ENCODE results near the gene AKR1B1. TPM values are rescaled to one million over a fixed set of nuclear protein-coding genes. Genes with fewer than 3 reads are reported as not detected.

The AKR1B1 gene
- total and polyA plus RNA-seq, 2 of the 13 experiments (the other 11 are each of a cell fraction or from before 2014, with no cell fraction given): 89.9 to 133 TPM

GRCh38 chr7:134483296-134483695 is 24.4 kb upstream of the AKR1B1 start:
- TF ChIP-seq GTF2F1 (IDR thresholded peaks at IDR 0.05; ENCODE audit: low read length) (no peak), SPEN (CRISPR knock-in tag; IDR thresholded peaks at IDR 0.05; ENCODE audit: low read depth) (no peak), MIER2 (CRISPR knock-in tag; IDR thresholded peaks at IDR 0.05) (no peak), GFI1 (CRISPR knock-in tag; IDR thresholded peaks at IDR 0.05; ENCODE audit: borderline replicate concordance) (peak; percentile 49), RXRB (CRISPR knock-in tag; IDR thresholded peaks at IDR 0.05; ENCODE audit: borderline replicate concordance) (no peak), SOX13 (IDR thresholded peaks at IDR 0.05) (no peak), SOX13 (CRISPR knock-in tag; conservative IDR thresholded peaks at IDR 0.05 in 1 of 2, IDR thresholded peaks at IDR 0.05 in 1 of 2) (peak in 1 of 2 experiments; percentile 65; a peak in 2 of 4 replicates), MXI1 (IDR thresholded peaks at IDR 0.05; ENCODE audit: borderline replicate concordance, low read depth, low read length) (no peak), FOXA1 (IDR thresholded peaks at IDR 0.05) (no peak), FOXA1 (CRISPR knock-in tag; IDR thresholded peaks at IDR 0.05) (peak; percentile 51; the same call in 1 of the 2 replicates), MAFK (conservative IDR thresholded peaks at IDR 0.05 in 1 of 2, IDR thresholded peaks at IDR 0.05 in 1 of 2; ENCODE audit: low read length in 2 of 2) (peak; percentile 71 to 75), ZNF138 (CRISPR knock-in tag; IDR thresholded peaks at IDR 0.05; ENCODE audit: low read depth) (no peak), ZNF629 (CRISPR knock-in tag; conservative IDR thresholded peaks at IDR 0.05) (no peak), ZNF280D (CRISPR knock-in tag; IDR thresholded peaks at IDR 0.05) (no peak), SOX5 (CRISPR knock-in tag; IDR thresholded peaks at IDR 0.05; ENCODE audit: borderline replicate concordance) (0 out of 2 replicates have a peak, but pooled peaks have one; percentile 36), MAFF (IDR thresholded peaks at IDR 0.05; ENCODE audit: low read depth, low read length) (peak; percentile 79), RFXANK (CRISPR knock-in tag; IDR thresholded peaks at IDR 0.05) (no peak), EP300 (IDR thresholded peaks at IDR 0.05; ENCODE audit: low read depth in 2 of 2, low read length in 2 of 2) (no peak), EP300 (CRISPR knock-in tag; IDR thresholded peaks at IDR 0.05; ENCODE audit: borderline replicate concordance) (no peak), TCF7L2 (IDR thresholded peaks at IDR 0.05; ENCODE audit: low read depth, low read length) (no peak), FOXA3 (CRISPR knock-in tag; IDR thresholded peaks at IDR 0.05) (peak; percentile 26; the same call in 1 of the 2 replicates), ZNF737 (CRISPR knock-in tag; IDR thresholded peaks at IDR 0.05; ENCODE audit: borderline replicate concordance) (no peak), ATF4 (CRISPR knock-in tag; IDR thresholded peaks at IDR 0.05) (peak in 1 of 2 experiments; percentile 37; a peak in 1 of 4 replicates)
- ChIA-PET CTCF (ENCODE audit: low intra/inter-chr PET ratio, low total read pairs) (no interaction called here), POLR2A (no interaction called here)
- intact Hi-C loops (cut with micrococcal nuclease; ENCODE audit: unreplicated experiment) (no loop called here), in situ Hi-C loops (cut with HindIII; ENCODE audit: extremely low pct_ligation_motif_present, low pct_unique_long_range_greater_than_20kb) (no loop called here)
- Histone ChIP-seq H2AFZ (ENCODE audit: low read length) (no peak overlapping the region), H3K27ac (ENCODE audit: extremely low read length, insufficient read depth, low read length) (no peak overlapping the region), H4K20me1 (ENCODE audit: insufficient read depth, low read length) (no peaks in the 10 kb centered on the region), H3K4me1 (ENCODE audit: insufficient read depth, low read length) (peaks cover 11% of the 10 kb centered on the region), H3K27me3 (ENCODE audit: control insufficient read depth in 1 of 2, insufficient read depth in 2 of 2, low read length in 2 of 2) (0 out of 5 replicates have a peak, but pooled peaks cover 0 to 3% of the 10 kb centered on the region in 2 experiments), H3K4me2 (ENCODE audit: low read depth, low read length) (no peak overlapping the region), H3K9me3 (ENCODE audit: low read length) (no peaks in the 10 kb centered on the region), H3K9ac (ENCODE audit: insufficient read depth, low read depth, low read length) (no peak overlapping the region), H3K36me3 (replicated peaks in 1 of 2; ENCODE audit: control insufficient read depth in 1 of 2, insufficient read depth in 2 of 2, low read length in 2 of 2) (no peaks in the 10 kb centered on the region), H3K4me3 (replicated peaks in 1 of 3; ENCODE audit: insufficient read depth in 1 of 3, low read depth in 2 of 3, low read length in 3 of 3) (no peak overlapping the region), H3K79me2 (ENCODE audit: insufficient read depth, low read length) (no peaks in the 10 kb centered on the region)
- DNase-seq (ENCODE audit: low spot score) (peak; percentile 47), ATAC-seq (peak; percentile 43; the same call in 1 of the 3 replicates), FAIRE-seq (no peak)
- BruUV-seq (replicated peaks): no TSS peak
- 2% methylated on average over 2 of the region's 2 CpGs for WGBS (ENCODE audit: low lambda C conversion rate)

Data from HepG2 (cell line).